BJ (cell line): ENCODE results near the gene DAP. TPM values are rescaled to one million over a fixed set of nuclear protein-coding genes. Genes with fewer than 3 reads are reported as not detected.

Experiments used
- CTCF ChIA-PET: fragments of 350-600 bp; formaldehyde crosslinking; extraction: SDS; loops from one replicate; lab custom pipeline; 2021; ENCODE audit warnings: antibody characterized with exemption, inconsistent platforms; lab: Yijun Ruan, JAX
- POLR2A ChIA-PET: fragments of 300-600 bp; sonication (Branson Sonifier 250); formaldehyde crosslinking; extraction: SDS; loops from one replicate; lab custom pipeline; 2021; ENCODE audit warnings: antibody characterized with exemption; lab: Charles Lee
- DNase-seq: peaks from one replicate; pipeline ENCODE4 v3.0.0-alpha.2; 2011; ENCODE audit warnings: low read depth
- H3K27me3 ChIP-seq: 2 replicates; pipeline ENCODE4 v1.6.0; 2011; ENCODE audit warnings: low read length; ENCODE audit not compliant: control insufficient read depth, insufficient read depth
- H3K36me3 ChIP-seq: 2 replicates; pipeline ENCODE4 v1.5.1; 2011; ENCODE audit warnings: low read length; ENCODE audit not compliant: control insufficient read depth, insufficient read depth
- H3K4me3 ChIP-seq: 2 replicates; pipeline ENCODE4 v1.5.1; 2011; ENCODE audit warnings: low read depth, mild to moderate bottlenecking, control low read depth, low read length
- polyA plus RNA-seq: library from polyadenylated mRNA; depleted of rRNA; stranded (reverse); fragments of >200 nt; gene quantifications from 2 replicates; pipeline ENCODE4 v1.2.3, GENCODE V29; 2011
- TF ChIP-seq, protein P1 (sequence below): IDR thresholded peaks from 2 replicates; pipeline ENCODE4 v1.5.1; 2011; ENCODE audit warnings: low read depth, mild to moderate bottlenecking, control low read depth, inconsistent platforms, low read length, moderate library complexity; ENCODE audit not compliant: insufficient read depth

The DAP gene
- polyA plus RNA-seq, 1 experiment: 95.6 TPM

DNA sequence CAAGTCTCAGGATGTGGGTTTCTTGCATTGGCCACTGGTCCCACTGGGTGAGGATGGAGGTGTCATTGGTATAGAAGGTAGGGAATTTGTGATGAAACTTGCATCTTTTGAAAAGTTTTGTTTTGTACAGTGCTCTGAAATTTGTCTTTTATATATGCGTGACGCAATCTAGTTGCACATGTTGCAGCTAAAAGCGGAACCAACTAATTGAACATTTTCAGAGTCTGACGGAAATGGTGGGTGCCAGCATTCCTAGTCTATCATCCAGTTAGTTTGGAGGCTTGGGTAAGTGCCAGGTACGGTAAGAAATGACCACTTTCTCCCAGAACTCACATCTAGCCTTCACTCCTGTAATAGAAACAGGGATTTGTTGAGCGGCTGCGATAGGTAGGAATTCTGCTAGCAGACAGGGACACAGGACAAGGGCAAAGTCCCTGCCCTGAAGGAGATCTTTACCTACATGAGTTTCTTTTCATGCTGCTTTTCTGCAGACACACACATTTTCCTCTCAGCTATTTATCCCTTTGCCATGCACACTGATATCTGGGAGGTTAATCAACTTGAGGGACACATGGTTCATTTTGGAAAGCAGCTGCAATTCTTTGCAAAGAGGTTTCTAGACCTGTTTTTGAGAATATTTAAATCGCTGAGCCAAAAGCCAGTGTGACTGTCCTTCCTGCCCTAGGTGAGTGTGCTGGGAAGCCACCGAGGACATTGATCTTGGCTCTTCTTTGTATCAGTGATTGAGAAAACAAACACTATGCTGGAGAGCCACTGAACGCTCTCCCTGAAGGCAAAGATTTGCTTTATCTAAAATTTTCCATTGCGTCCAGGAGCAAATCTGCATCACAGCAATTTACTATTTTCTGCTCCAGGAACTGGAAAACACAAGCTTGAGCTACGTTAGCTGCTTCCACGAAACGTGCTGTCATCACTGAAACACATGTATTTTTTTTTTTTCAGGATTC is 89.7 kb downstream of the DAP start:
- CTCF ChIA-PET: interaction anchor here (0.6 to 1.4 kb wide), 3 partner anchors 9 to 13 kb away, joined by 3 to 5 read pairs (median 3); no protein-coding TSS in a partner anchor

DNA sequence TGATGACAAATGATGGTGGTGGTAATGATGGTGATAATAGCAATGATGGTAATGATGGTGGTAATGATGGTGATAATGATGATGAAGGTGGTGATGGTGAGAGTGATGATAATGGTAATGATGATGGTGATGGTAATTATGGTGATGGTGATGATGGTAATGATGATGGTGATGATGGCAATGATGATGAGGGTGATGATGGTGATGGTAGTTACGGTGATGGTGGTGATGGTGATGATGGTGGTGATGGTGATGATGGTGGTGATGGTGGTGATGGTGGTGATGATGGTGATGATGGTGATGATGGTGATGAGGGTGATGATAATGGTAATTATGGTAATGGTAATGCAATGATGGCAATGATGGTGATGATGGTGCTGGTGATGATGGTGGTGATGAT is 91.1 kb downstream of the DAP start:
- H3K27me3 ChIP-seq: no peaks in the 10 kb centered on the region
- no peaks in the 10 kb centered on the region for H3K36me3 ChIP-seq
- TF ChIP-seq, protein P1, sequence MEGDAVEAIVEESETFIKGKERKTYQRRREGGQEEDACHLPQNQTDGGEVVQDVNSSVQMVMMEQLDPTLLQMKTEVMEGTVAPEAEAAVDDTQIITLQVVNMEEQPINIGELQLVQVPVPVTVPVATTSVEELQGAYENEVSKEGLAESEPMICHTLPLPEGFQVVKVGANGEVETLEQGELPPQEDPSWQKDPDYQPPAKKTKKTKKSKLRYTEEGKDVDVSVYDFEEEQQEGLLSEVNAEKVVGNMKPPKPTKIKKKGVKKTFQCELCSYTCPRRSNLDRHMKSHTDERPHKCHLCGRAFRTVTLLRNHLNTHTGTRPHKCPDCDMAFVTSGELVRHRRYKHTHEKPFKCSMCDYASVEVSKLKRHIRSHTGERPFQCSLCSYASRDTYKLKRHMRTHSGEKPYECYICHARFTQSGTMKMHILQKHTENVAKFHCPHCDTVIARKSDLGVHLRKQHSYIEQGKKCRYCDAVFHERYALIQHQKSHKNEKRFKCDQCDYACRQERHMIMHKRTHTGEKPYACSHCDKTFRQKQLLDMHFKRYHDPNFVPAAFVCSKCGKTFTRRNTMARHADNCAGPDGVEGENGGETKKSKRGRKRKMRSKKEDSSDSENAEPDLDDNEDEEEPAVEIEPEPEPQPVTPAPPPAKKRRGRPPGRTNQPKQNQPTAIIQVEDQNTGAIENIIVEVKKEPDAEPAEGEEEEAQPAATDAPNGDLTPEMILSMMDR: no peak
- no peak for DNase-seq
- ChIA-PET CTCF (no interaction called here), POLR2A (no interaction called here)
- no peak overlapping the region for H3K4me3 ChIP-seq

More for the DNA sequence above, 89.7 kb downstream of the DAP start:
- no peaks in the 10 kb centered on the region for H3K27me3 ChIP-seq
- DNase-seq: no peak
- H3K36me3 ChIP-seq: no peaks in the 10 kb centered on the region
- H3K4me3 ChIP-seq: no peak overlapping the region
- TF ChIP-seq, protein P1: no peak
- POLR2A ChIA-PET: no interaction called here

DNA sequence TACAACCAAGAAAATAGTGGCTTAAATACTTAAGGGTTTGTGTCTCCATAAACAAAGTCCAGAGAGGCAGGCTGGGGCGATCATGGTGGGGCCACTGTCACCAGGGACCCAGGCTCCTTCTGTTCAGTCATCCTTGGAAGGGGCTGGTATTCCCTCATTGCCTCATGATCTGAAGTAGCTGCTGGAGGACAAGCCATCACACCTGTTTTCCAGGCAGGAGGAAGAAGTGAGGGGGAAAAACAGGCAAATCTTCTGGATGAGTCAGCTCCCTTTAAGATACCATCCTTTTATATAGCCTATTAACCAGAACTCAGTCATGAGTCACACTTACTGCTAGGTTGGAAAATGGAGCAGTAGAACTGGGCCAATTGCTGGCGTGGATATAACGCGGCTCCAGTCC is 92.3 kb downstream of the DAP start:
- CTCF ChIA-PET: no interaction called here
- H3K27me3 ChIP-seq: no peaks in the 10 kb centered on the region; the same call in 1 of the 2 replicates
- DNase-seq: no peak
- H3K36me3 ChIP-seq: no peaks in the 10 kb centered on the region
- TF ChIP-seq, protein P1: no peak
- H3K4me3 ChIP-seq: no peak overlapping the region
- POLR2A ChIA-PET: no interaction called here

DNA sequence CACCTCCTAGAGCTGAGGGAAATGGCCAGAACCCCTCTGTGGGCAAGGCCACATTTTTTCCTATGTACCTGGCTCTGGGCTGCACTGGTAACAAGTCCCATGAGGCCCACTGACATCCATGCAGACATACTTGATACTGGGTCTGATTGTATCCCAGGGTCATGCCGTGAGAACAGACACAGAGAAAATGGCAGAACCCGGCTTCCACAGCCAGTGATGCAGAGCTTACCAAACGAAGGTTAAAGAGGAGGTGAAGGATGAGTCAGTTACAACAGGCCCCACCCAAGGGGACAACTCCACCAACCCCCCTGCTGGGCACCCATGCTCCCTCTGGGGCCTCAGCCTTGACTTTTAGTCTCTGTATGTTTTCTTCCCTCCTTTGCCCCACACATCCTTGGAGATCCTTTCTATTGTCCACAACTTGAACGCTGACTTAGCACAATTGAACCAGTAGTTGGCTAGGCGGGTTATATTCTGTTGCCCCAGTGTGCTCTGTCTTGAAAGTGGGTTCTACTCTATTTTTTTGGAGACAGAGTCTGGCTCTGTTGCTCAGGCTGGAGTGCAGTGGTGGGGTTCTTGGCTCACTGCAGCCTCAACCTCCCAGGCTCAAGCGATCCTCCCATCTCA is 93.5 kb downstream of the DAP start:
- no peaks in the 10 kb centered on the region for H3K36me3 ChIP-seq
- ChIA-PET CTCF (interaction anchor here (0.8 to 0.9 kb wide), 2 partner anchors 11 to 508 kb away, joined by 3 read pairs; no protein-coding TSS in a partner anchor), POLR2A (no interaction called here)
- TF ChIP-seq, protein P1: no peak
- no peak overlapping the region for H3K4me3 ChIP-seq
- no peaks in the 10 kb centered on the region; the same call in 1 of the 2 replicates for H3K27me3 ChIP-seq
- no peak for DNase-seq
